ENCODE results near the gene C17orf58. TPM values are rescaled to one million over a fixed set of nuclear protein-coding genes. Genes with fewer than 3 reads are reported as not detected.

The C17orf58 gene
- total and polyA plus RNA-seq, 2 experiments from 2014 or later: 30.9 to 35.8 TPM

- Mint-ChIP-seq H3K4me3 (peak overlapping the region; percentile 54), H3K36me3 (ENCODE audit: low read depth) (no peaks in the 10 kb centered on the region; the same call in 2 of the 3 replicates), H3K4me1 (0 out of 3 replicates have a peak, but pooled peaks cover 3% of the 10 kb centered on the region), H3K27me3 (ENCODE audit: insufficient read depth, low read depth, poor library complexity) (peaks cover 16% of the 10 kb centered on the region), H3K27ac (0 out of 2 replicates have a peak overlapping the region, but pooled peaks have one; percentile 78), H3K9me3 (no peaks in the 10 kb centered on the region; the same call in 2 of the 3 replicates)
- peak; percentile 89 to 98 for TF ChIP-seq CTCF (conservative IDR thresholded peaks at IDR 0.05; ENCODE audit: low read depth in 2 of 2)
- no peak for TF ChIP-seq EZH2 (IDR thresholded peaks at IDR 0.05; ENCODE audit: low read depth, unreplicated experiment)
- no peak for TF ChIP-seq NANOG (IDR thresholded peaks at IDR 0.05; ENCODE audit: borderline replicate concordance)
- TF ChIP-seq ZNF462 (CRISPR knock-in tag; IDR thresholded peaks at IDR 0.05): no peak
- no peak for TF ChIP-seq STAT1 (IDR thresholded peaks at IDR 0.05; ENCODE audit: unreplicated experiment)
- no peaks in the 10 kb centered on the region for H4K20me1 ChIP-seq (replicated peaks; ENCODE audit: insufficient read depth)
- H2AFZ ChIP-seq: 0 out of 2 replicates have a peak overlapping the region, but pooled peaks have one; percentile 39
- H3K4me3 ChIP-seq: 0 out of 2 replicates have a peak overlapping the region, but pooled peaks have one; percentile 31
- H3K27ac ChIP-seq (ENCODE audit: low read depth): no peak overlapping the region
- DNase-seq (ENCODE audit: low spot score): peak; percentile 87
- no peak overlapping the region; the same call in 1 of the 2 replicates for H3K4me2 ChIP-seq
- no peaks in the 10 kb centered on the region for H3K9me2 ChIP-seq (ENCODE audit: insufficient read depth)
- H3K27me3 ChIP-seq (ENCODE audit: insufficient read depth): no peaks in the 10 kb centered on the region
- peak; percentile 97 for ATAC-seq
- no peaks in the 10 kb centered on the region for H3K4me1 ChIP-seq (ENCODE audit: insufficient read depth)
- no peaks in the 10 kb centered on the region for H3K79me2 ChIP-seq (replicated peaks; ENCODE audit: insufficient read depth)
- no peaks in the 10 kb centered on the region for H3K36me3 ChIP-seq (ENCODE audit: insufficient read depth)
- 0 out of 2 replicates have a peak, but pooled peaks cover 2% of the 10 kb centered on the region for H3F3A ChIP-seq (replicated peaks; ENCODE audit: low read depth)
Measured at GRCh38 chr17:68011199-68011665, 15.0 kb upstream of the C17orf58 start.
